Liver (tissue), 3 donors: Measurements from ENCODE around the gene NEK6.

Experiments used
- CTCF ChIP-seq: fragments of 150-350 bp; IDR thresholded peaks from 2 replicates; pipeline ENCODE4 v1.5.1; 2017; ENCODE audit warnings: improper control_type of control experiment, low read depth, low read length; ENCODE audit not compliant: missing input control
- EGR1 ChIP-seq, 2 donors: IDR thresholded peaks; 2 replicates each; pipeline ENCODE4 v1.6.1; 2016 to 2018; ENCODE audit warnings: antibody characterized with exemption in 2 of 2, low read depth in 2 of 2
- GABPA ChIP-seq, 2 donors: IDR thresholded peaks in 1 of 2; conservative IDR thresholded peaks in 1 of 2; 2 replicates each; pipeline ENCODE4 v1.6.1; 2016; ENCODE audit warnings: antibody characterized with exemption in 2 of 2, mild to moderate bottlenecking in 1 of 2, moderate library complexity in 1 of 2
- NR2F2 ChIP-seq: IDR thresholded peaks from 2 replicates; pipeline ENCODE4 v1.6.1; 2016; ENCODE audit warnings: antibody characterized with exemption
- RXRA ChIP-seq, 2 donors: IDR thresholded peaks; 2 replicates each; pipeline ENCODE4 v1.6.1; 2017 to 2018; ENCODE audit warnings: antibody characterized with exemption in 2 of 2, mild to moderate bottlenecking in 1 of 2
- TAF1 ChIP-seq: conservative IDR thresholded peaks from 2 replicates; pipeline ENCODE4 v1.6.1; 2016; ENCODE audit warnings: antibody characterized with exemption, mild to moderate bottlenecking
- YY1 ChIP-seq: IDR thresholded peaks from 2 replicates; pipeline ENCODE4 v1.6.1; 2016; ENCODE audit warnings: antibody characterized with exemption, mild to moderate bottlenecking
- TF ChIP-seq, protein P1 (sequence below): IDR thresholded peaks from 2 replicates; pipeline ENCODE4 v1.6.1; 2016; ENCODE audit warnings: antibody characterized with exemption
- donor health status: healthy.
- donor health status: healthy.

DNA sequence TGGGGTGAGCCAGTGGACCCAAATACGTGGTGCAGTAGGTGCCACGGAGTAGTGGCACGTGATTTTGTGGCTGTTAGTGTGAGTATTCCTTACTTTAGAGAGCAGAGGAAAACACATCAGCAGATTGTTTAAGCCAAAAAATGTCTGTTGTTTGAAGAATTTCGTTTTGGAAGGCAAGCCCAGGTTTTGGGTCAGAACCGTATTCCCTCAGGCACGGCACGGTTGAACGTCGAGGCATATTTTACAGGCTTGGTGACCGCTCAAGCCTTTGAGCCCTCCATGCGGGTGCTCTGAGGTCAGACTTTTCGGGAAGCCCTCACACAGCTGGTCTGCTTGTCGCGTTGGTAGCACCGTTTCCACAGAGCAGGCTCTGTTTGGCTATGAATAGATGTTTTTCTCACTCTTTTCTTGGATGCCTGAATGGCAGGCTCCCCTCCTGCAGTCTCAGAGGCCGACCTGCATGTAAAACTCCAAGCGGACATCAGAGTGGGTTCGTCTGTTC is 27.2 kb downstream of the NEK6 start:
- TF ChIP-seq YY1 (no peak), RXRA (IDR thresholded peaks at IDR 0.05) (no peak), CTCF (no peak), GABPA (IDR thresholded peaks at IDR 0.05 in 1 of 2, conservative IDR thresholded peaks at IDR 0.05 in 1 of 2) (no peak), TAF1 (no peak), EGR1 (IDR thresholded peaks at IDR 0.05; ENCODE audit: low read depth in 2 of 2) (no peak), NR2F2 (no peak)
- TF ChIP-seq, protein P1, sequence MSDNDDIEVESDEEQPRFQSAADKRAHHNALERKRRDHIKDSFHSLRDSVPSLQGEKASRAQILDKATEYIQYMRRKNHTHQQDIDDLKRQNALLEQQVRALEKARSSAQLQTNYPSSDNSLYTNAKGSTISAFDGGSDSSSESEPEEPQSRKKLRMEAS: no peak
